NCI-H1417 treated with DMSO at 0.1 percent for 48 hours (cell line): ENCODE results near the gene MYO16.

Experiments
- DNase-seq: peaks from one replicate; lab custom pipeline; 2025; lab: John Stamatoyannopoulos, UW

Gene MYO16

DNA sequence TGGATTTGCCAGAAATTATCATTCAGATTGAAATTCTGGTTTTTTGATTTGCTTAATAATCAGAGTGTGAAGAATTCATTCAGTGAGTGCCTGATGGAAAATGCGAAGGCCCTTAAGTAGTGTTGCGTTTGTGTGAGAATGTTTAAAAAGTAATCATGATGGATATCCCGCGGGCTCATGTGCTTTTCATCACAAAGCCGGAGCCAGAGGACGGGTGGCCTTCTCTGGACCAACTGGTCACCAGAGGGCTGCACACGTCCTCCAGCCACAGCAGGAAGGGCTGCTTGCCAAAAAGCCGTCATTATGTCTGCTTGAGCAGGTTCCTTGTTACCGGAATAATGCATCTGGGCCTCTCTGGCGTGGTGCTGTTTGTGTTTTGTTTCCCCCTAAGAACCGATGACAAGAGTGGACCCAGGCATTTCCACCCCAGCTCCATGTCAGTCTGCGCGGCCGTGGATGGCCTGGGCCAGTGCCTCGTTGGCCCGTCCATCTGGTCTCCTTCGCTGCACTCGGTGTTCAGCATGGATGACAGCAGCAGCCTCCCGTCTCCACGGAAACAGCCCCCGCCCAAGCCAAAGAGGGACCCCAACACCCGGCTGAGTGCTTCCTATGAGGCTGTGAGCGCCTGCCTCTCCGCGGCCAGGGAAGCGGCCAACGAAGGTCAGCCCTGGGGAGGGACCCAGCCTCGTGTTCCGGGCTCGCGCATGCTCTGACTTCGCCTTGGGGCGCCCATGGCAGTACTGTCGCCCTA, 497.7 kb downstream of the MYO16 start:
- no peak for DNase-seq

DNA sequence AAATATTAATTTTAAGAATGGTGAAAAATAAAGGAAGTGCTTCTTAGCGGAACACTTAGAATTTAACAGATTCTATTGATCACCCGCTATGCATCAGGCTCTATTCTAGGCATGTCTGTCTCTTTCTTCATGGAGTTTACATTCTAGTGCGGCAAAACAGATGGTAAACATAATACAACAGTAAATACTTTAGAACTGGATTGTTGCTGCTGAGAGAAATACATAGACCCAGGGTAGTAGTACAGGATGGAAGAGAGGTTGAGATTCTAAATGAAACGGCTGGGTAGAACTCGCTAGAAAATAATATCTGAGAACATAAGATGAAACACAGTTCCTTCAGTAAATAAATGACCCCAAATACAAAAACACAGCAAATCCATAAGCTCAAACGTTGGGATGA, 498.7 kb downstream of the MYO16 start:
- no peak for DNase-seq

DNA sequence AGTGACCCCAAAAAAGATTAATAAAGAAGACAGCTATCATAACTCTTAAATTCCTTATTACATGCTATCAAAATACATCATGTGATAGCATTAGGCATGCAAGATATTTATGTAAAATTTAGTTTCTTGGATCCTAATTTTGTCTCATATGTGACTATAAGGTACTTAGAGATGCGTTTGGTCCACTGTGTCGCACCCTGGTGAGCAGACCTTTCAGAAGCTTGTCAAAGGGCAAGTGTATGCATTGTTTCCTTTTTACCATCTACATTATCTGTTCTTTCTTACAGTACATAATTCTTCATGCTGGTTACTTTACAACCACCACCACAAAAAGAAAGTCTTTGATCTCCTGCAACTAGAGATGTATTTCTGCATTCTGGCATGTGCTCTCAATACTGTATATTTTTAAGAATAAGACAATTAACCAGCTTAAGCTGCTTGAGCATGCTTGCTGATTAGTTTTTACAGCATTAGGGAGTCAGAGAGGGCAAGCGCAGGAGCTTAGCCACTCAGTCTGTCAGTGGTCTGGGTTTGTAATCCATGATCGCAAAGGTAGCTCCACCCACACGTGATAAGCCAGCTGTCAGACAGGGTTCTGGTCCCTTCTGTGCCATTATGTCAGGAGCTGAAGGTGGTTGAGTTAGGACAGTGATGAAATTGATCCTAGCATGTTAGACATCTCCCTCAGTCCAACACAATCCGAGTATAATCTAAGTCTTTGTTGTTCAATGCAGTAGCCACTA, 500.9 kb downstream of the MYO16 start:
- DNase-seq = no peak

DNA sequence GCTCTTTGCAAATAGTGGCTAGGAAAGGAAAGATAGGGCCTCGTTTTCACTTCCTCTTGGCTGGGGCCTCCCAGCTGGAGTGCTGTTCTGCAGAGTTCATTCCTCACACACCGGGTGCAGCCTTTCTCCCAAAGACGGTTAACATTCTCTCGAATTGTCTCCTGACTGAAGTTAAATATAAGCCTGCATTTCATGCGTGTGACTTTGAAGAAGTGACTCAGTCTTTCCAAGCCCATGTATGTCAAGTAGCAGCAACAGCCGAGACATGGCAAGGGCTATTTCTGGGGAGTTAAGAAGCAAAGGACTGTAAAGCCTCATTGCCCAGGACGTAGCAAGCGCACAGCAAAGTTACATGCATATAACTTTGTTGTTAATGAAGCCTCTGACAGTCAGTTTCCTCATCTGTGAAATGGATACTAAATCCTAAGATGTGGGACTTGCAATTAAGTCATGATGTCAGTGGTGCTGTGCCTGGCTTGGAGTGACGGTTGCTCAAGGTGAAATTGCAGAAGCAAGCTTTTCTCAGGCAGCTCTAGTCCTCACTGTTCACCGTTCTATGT, 502.4 kb downstream of the MYO16 start:
- no peak for DNase-seq

DNA sequence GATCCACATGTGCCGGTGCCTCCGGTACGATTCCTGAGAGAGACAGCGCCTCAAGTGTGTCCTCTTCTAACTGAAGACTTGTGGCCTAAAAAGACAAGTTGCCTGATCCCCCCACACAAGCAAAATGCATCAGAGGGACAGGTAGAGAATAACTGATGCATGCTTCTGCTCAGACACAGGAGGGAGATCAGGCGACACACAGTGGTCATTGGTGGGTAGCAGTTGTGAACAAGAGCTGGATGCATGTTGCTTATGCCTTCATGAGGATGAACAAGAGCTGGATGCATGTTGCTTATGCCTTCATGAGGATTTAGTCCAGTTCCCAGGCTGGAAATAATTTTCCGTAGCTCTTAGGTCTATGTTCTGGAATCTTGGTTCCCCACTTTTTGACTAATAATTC, 505.6 kb downstream of the MYO16 start:
- DNase-seq = no peak

DNA sequence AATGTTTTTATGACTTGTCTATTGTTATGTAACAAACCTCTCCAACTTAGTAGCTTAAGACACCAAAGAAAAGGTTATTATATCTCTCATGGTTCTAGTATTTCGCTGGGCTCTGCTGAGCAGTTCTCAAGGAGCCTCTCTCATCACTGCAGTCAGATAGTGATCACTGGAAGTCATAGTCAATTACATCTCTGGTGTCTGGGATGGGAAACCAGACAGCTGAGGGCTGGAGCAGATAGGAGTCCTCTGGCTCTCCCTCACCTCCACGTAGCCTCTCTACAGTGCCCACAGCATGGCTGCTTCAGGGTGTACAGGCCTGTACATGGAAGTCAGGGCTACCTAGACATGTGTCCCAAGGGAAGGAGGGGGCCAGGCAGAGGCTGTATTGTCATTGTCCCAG, 507.5 kb downstream of the MYO16 start:
- no peak for DNase-seq

DNA sequence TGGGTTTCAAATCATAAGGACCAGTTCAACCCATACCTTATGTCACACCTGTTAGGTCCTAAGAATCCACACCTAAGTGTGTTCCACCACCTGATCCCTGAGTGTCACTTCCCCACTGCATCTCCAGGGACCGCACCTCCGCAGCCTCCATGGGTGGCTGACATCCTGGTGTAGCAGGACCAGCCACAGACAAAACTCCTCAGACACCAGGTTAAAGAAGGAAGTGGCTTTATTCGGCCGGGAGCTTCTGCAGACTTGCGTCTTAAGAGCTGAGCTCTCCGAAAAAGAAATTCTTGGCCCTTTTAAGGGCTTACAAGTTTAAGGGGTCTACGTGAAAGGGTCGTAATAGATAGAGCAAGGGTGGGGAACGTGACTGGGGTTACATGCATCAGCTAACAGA, 509.9 kb downstream of the MYO16 start:
- no peak for DNase-seq

DNA sequence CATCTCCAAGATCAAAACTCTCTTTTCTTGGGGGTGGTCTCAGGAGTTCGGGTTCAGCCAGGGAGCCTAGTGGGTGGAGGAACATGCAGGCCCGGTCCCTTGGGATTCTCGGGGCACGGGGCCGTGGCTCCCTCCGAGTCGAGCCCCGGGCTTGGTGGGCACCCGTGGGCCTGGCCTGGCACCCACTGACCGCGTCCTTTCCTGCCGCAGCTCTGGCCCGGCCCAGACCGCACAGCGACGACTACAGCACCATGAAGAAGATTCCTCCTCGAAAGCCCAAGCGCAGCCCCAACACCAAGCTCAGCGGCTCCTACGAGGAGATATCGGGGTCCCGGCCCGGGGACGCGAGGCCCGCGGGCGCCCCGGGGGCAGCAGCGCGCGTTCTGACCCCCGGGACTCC, 510.6 kb downstream of the MYO16 start:
- DNase-seq = no peak

DNA sequence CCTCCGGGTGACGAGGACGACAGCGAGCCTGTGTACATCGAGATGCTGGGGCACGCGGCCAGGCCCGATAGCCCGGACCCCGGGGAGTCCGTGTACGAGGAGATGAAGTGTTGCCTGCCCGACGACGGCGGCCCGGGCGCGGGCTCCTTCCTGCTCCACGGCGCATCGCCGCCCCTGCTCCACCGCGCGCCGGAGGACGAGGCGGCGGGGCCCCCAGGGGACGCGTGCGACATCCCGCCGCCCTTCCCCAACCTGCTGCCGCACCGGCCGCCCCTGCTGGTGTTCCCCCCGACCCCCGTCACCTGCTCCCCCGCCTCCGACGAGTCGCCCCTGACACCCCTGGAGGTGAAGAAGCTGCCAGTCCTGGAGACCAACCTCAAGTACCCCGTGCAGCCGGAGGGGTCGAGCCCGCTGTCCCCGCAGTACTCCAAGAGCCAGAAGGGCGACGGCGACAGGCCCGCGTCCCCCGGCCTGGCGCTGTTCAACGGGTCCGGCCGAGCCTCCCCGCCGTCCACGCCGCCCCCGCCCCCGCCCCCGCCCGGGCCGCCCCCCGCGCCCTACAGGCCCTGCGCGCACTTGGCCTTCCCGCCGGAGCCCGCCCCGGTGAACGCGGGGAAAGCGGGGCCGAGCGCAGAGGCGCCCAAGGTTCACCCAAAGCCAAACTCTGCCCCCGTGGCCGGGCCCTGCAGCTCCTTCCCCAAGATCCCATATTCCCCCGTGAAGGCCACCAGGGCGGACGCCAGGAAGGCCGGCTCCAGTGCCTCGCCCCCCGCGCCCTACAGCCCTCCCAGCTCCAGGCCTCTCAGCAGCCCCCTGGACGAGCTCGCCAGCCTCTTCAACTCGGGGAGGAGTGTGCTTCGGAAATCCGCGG, 511.3 kb downstream of the MYO16 start:
- no peak for DNase-seq

DNA sequence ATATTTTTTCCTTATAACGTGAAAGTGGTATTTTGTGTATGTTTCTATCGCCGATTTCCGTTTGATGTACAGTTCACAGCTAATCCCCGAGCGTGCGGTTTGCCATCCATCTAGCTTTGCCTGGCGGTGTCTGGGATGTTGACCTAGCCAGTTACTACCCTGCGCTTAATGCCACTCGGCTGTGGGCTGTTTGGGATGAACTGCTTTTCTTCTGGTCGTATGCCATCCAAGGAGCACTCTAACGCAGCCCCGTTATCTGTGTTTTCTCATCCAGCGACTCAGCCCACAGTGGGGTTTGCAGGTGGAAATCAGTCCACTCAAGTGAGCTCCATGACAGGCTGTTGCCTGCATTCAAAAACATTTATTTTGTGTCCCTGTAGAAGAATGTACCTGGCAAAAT, 512.3 kb downstream of the MYO16 start:
- no peak for DNase-seq

DNA sequence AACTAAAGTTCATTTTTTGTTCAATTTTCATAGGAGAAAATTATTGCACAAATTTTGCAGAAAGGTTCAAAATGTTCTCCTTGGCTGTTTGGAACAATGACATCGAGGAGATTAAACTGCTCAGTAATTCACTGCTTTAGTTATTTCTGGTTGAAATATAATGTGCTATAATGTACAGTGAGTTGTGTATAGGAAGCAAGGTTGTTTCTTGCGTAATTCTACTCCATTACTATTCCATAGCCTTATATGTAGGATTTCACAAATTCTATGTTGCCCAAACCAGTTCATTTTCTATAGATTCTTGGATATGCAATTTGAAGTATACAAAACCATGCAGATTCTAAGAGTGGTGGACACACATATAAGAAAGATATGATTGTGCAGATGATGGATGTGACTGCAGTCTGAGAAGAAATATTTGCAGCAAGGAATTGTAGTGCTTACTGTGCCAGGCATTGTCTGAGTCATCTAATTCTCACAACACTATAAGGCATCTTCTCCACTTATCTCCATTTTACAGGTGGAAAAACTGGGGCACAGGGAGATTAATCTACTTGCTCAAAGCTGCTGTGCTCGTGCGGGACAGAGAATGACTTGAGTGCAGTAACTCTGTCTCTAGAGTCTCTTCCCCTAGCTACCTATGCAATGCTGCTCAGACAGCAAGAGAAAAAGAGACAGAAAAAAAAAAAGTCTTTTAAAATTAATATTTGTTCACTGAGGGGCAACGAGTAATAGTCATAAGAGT, 515.5 kb downstream of the MYO16 start:
- no peak for DNase-seq

DNA sequence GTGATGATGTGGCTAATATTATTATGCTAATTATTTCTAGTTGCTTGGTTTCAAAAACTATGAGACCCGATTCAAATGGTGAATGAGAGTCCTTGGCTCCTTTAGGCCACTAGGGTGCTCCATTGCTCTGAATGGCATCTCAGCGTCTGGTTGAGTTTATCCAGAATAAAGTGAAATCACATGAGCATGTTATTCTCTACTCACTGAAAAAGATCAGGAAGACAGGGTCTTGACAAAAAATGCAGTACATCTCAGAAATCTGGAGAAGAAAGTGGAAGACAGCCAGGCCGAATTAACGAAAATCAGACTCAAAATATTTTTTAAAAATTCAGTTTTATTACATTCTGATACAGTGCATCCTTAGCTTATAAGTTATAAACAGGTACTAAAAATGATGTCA, 516.2 kb downstream of the MYO16 start:
- DNase-seq = peak; percentile 14

DNA sequence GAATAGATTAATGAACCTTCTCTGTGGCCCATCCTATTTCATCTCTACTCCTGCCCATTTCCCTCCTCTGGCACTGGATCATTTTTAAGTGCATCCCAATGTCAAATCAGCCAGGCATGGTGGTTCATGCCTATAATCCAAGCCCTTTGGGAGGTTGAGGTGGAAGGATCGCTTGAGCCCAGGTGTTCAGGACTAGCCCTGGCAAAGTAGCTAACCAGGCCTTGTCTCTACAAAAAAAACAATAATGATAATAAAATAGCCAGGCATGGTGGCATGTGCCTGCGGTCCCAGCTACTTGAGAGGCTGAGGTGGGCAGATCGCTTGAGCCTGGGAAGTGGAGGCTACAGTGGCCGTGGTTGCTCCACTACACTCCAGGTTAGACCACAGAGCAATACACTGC, 517.0 kb downstream of the MYO16 start:
- DNase-seq = no peak

DNA sequence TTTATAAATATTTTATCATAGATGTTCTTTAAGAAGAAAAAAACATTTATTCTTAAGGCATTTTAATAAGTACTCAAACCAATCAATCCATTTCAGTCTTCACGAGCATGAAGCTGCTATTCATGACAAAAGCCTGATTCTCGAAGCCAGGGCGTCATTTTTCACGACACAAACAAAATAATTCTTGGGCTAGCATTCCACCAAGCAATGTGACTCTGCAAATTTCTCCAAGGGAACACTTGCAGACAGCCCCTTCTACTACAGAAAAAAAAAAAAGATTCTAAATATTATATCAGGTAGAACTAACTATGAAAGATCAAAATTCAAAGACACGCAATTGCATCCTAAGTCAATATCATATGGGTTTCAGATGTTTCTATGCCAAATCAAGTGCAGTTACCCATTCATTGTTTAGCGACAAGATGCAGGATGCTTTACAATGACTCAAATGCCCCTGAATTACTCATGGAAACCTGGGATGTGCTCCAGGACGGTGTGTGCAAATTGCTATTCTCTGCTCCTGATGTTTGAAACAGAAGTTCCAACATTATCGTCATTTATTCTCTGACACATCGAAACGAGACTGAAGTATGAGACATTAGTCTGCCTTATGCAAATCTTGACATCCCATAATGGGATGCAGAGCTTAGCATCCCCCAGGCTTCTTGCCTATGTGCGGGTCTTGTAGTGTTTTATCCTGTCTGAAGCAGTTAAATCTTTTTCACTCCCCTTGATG, 517.7 kb downstream of the MYO16 start:
- no peak for DNase-seq

DNA sequence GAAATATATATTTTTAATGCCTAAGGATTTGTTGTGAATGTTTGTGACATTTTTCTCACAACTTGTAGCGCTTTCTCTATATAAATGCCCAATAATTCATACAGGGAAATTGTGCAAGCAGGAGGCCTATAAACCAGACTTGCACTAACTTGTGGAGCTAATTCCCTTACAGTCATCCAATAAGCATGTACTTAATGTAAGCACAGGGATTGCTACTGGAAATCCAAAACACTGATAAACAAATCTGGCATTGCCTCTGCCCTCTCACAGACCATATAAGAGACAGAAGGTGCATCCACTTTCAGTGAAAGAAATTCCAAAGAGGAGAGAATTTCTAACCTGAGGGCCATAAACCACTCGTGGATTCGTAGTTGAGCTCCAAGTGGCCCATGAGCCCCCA, 518.8 kb downstream of the MYO16 start:
- no peak for DNase-seq

DNA sequence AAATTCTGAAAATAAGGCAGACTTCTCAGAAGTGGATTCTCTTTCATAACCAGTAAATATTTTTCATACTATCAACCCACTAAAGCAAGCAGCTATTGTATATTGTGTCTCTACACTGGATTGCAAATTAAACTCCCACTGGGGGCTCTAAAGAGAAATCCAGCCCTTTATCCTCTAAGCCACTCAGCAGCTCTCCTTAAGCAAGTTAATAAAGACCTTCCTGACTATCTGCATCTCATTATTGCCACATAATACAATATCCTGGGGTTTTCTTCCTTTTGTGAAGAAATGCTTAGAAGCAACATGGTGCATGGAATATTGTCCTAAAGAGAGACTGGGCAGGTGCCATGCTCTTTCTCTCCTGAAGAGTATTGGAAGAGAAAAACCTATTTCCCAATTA, 521.3 kb downstream of the MYO16 start:
- no peak for DNase-seq

DNA sequence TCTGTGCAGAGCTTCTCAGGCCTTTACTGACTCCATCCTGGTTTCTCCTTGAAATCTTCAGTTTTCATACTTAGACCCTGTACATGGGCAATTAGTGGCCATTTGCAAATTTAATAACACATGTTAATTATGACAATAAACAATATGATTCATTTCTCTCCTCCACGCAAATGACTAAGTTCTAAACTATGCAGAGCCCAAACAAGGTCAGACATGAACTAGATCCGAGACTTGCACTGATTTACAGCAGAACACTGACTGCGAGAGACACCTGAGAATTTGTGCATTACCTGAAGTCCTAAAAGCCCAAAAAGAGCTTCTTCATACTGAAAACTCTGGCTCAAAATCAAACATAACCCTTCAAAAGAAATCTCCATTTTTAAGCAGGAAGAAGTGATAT, 521.8 kb downstream of the MYO16 start:
- no peak for DNase-seq

DNA sequence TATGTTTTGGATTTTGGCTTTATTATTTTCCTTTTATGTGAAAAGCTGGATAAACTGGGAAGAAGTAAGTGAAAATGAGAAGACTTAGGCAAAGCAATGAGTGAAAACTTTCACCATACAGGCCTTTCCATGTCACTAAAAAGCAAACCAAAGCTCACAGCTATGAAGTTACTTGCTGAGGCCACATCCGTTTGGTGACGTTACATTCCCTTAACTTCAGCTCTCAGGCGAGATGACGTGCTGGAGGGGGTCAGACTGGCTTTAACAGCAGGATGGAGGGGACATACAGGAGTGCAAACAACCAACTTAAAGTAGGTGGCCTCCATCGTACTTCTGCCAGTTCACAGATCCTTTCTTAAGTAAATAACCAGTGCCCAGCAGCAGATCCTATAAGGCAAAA, 522.3 kb downstream of the MYO16 start:
- no peak for DNase-seq

DNA sequence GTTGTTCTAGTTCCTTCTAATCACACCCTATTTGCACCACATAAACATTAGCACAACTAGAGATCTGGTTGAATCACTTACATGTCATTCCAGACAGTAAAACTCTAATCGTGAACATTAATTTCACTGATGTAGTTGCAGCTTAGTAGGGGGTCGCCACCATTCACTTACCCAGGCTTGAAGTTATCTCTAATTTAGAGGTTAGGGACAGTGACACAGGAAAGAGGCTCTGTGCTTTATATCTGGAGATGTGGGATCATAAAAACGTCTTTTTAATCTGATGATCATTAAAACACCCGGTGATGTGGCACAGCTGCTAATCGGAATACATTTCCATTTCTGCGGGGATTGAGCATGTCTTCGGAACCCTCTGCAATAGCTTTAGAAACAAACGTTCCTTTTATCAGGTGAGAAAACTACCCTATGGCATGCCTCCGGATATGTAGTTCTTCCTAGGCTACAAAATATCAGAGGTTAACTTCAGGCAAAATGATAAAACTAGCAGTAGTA, 523.0 kb downstream of the MYO16 start:
- no peak for DNase-seq

DNA sequence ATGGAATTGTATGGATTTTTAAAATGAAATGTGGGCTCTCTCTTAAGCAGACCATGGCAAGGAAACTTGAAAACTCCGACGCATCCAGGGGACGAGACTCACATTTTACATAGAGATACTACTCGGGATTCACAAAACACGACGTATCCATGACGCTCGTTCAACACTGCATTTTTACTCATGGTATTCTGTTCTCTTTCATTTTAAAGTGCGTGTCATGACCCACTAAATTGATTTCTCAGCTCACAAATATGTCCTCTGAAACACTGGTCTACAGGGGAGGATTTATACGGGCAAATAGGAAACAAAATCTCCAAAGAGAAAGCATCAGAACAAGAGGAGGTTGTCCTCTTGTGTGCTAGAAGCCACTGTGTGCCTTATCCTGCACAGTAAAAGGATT, 523.5 kb downstream of the MYO16 start:
- no peak for DNase-seq

DNA sequence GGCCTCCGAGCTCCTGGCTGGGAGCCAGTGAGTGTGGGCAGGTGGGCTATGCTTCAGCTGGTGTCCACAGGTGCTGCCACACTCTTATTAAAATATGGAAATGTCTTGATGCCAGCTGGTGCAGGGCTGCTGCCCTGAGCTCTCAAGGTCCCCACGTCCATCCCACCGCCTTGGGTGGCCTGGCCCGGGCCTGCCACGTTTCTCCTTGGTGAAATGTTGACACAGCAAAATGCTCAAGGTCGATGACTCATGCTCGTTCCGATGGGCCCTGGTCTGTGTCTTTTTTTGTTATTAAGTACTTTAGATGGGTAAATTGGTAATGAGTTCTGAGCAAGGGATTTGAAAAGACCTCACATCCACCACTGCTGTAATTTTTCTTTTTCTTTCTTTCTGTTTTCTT, 524.7 kb downstream of the MYO16 start:
- DNase-seq = no peak
